Esophagus muscularis mucosa (tissue), 4 donors: Measurements from ENCODE around the gene SH3BP4. TPM values are rescaled to one million over a fixed set of nuclear protein-coding genes. Genes with fewer than 3 reads are reported as not detected.

Experiments used
- DNase-seq: peaks from one replicate; pipeline ENCODE4 v3.0.0-alpha.2; 2017; ENCODE audit errors: extremely low spot score
- H3K27ac ChIP-seq, 4 donors: fragments of 200-600 bp; sonication (generic); replicated peaks in 1 of 4; 1 replicate in 3 of 4; 2 replicates in 1 of 4; pipeline ENCODE4 v1.5.1; 2016 to 2019; ENCODE audit warnings: mild to moderate bottlenecking in 1 of 4
- H3K27me3 ChIP-seq, 4 donors: fragments of 200-600 bp; sonication (generic); one replicate each; pipeline versions ENCODE4 v1.5.1 to v1.6.0; 2016 to 2019
- H3K36me3 ChIP-seq, 4 donors: fragments of 200-600 bp; sonication (generic); one replicate each; pipeline ENCODE4 v1.5.1; 2016 to 2019
- H3K4me1 ChIP-seq, 4 donors: fragments of 200-600 bp; sonication (generic); one replicate each; pipeline ENCODE4 v1.5.1; 2016 to 2019
- H3K4me3 ChIP-seq, 4 donors: fragments of 200-600 bp; sonication (generic); 1 replicate in 2 of 4; 2 replicates in 2 of 4; pipeline ENCODE4 v1.5.1; 2016 to 2019; ENCODE audit warnings: mild to moderate bottlenecking in 4 of 4, moderate library complexity in 1 of 4
- H3K9me3 ChIP-seq, 4 donors: fragments of 200-600 bp; sonication (generic); 1 replicate in 3 of 4; 2 replicates in 1 of 4; pipeline ENCODE4 v1.5.1; 2016 to 2019
- EP300 ChIP-seq: sonication (generic); formaldehyde crosslinking; IDR thresholded peaks from one replicate; pipeline ENCODE4 v1.6.1; 2017; ENCODE audit warnings: antibody characterized with exemption
- POLR2A ChIP-seq: fragments of 450-650 bp; IDR thresholded peaks from one replicate; pipeline ENCODE4 v1.6.1; 2017; ENCODE audit warnings: antibody characterized with exemption, moderate library complexity, mild to moderate bottlenecking, low read depth
- POLR2AphosphoS5 ChIP-seq, 2 donors: sonication (generic); formaldehyde crosslinking; IDR thresholded peaks; one replicate each; pipeline ENCODE4 v1.6.1; 2017; ENCODE audit warnings: antibody characterized with exemption in 2 of 2
- WGBS: methylation state at CpG from one replicate; pipeline ENCODE4 v1.1.5; 2018; 5-methylcytosine and 5-hydroxymethylcytosine counted together
- intact Hi-C: fragments of 100-400 bp; cut with DNase I; formaldehyde crosslinking; loops from one replicate; pipeline ENCODE4 v1.15.1; 2023
- total RNA-seq, 4 donors: library from RNA; depleted of rRNA; stranded (reverse); fragments of >200 nt; gene quantifications; one replicate each; pipeline versions ENCODE4 v1.1.0 to v1.2.1, GENCODE V29; 2016
- TF ChIP-seq, protein P1 (sequence below), 3 experiments: fragments of 200-600 bp in 2 of 3; fragments of 450-650 bp in 1 of 3; sonication (generic) in 2 of 3; IDR thresholded peaks; one replicate each; pipeline ENCODE4 v1.5.1; 2017 to 2019; ENCODE audit warnings: antibody characterized with exemption in 3 of 3, mild to moderate bottlenecking in 2 of 3, moderate library complexity in 1 of 3

The SH3BP4 gene
- total RNA-seq, 4 donors from 2014 or later, result 25.3 to 63.1 (median 48.4) TPM

GRCh38 chr2:234992196-234992595 lies 40.4 kb downstream of the SH3BP4 start:
- Histone ChIP-seq H3K27ac (no peak overlapping the region), H3K9me3 (no peaks in the 10 kb centered on the region), H3K4me3 (no peak overlapping the region), H3K27me3 (no peaks in the 10 kb centered on the region), H3K36me3 (peaks cover 0 to 16% (median 8%) of the 10 kb centered on the region in 4 donors), H3K4me1 (peaks cover 19 to 72% (median 59%) of the 10 kb centered on the region in 4 donors)
- 74% methylated on average over 7 of the region's 10 CpGs for WGBS
- intact Hi-C loops, result no loop called here
- TF ChIP-seq POLR2A, result no peak
- no peak for TF ChIP-seq POLR2AphosphoS5 (IDR thresholded peaks at IDR 0.05)
- no peak for TF ChIP-seq EP300
- TF ChIP-seq, protein P1, sequence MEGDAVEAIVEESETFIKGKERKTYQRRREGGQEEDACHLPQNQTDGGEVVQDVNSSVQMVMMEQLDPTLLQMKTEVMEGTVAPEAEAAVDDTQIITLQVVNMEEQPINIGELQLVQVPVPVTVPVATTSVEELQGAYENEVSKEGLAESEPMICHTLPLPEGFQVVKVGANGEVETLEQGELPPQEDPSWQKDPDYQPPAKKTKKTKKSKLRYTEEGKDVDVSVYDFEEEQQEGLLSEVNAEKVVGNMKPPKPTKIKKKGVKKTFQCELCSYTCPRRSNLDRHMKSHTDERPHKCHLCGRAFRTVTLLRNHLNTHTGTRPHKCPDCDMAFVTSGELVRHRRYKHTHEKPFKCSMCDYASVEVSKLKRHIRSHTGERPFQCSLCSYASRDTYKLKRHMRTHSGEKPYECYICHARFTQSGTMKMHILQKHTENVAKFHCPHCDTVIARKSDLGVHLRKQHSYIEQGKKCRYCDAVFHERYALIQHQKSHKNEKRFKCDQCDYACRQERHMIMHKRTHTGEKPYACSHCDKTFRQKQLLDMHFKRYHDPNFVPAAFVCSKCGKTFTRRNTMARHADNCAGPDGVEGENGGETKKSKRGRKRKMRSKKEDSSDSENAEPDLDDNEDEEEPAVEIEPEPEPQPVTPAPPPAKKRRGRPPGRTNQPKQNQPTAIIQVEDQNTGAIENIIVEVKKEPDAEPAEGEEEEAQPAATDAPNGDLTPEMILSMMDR (IDR thresholded peaks at IDR 0.05), result no peak
- no peak for DNase-seq

DNA sequence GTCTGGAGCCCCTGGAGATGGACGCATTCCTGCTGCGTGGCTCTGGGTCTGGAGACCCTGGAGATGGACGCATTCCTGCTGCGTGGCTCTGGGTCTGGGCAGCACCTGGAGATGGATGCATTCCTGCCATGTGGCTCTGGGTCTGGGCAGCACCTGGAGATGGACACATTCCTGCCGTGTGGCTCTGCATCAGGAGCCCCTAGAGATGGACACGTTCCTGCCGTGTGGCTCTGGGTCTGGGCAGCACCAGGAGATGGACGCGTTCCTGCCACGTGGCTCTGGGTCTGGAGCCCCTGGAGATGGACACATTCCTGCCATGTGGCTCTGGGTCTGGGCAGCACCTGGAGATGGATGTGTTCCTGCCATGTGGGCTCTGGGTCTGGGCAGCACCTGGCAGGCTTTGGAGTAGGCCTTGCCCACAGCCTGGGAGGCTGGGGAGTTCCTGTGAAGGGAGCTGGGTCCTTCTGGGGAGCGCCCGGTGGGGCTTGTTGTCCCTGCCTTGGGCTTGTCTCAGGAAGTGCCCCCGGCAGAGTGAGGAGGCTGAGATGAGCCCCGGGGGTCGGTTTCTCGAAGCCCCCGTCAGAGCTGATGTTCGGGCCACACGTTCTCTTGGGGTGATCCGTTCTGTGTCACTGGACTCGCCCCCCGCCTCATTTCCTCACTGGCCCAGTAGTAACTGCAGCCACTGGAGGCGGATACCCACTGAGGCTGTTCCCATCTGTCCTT lies 41.0 kb downstream of the SH3BP4 start:
- no peak overlapping the region for H3K4me3 ChIP-seq
- DNase-seq, result no peak
- peaks cover 0 to 16% (median 8%) of the 10 kb centered on the region in 4 donors for H3K36me3 ChIP-seq
- H3K9me3 ChIP-seq, result no peaks in the 10 kb centered on the region
- 82% methylated on average over 7 of the region's 23 CpGs for WGBS
- TF ChIP-seq POLR2A (no peak), POLR2AphosphoS5 (IDR thresholded peaks at IDR 0.05) (no peak), EP300 (no peak)
- TF ChIP-seq, protein P1 (IDR thresholded peaks at IDR 0.05), result no peak
- H3K27me3 ChIP-seq, result no peaks in the 10 kb centered on the region
- peaks cover 19 to 72% (median 59%) of the 10 kb centered on the region in 4 donors for H3K4me1 ChIP-seq
- intact Hi-C loops, result no loop called here
- H3K27ac ChIP-seq, result no peak overlapping the region

GRCh38 chr2:234993541-234993981 lies 41.7 kb downstream of the SH3BP4 start:
- no peak for TF ChIP-seq POLR2AphosphoS5 (IDR thresholded peaks at IDR 0.05)
- TF ChIP-seq POLR2A, result no peak
- TF ChIP-seq, protein P1 (IDR thresholded peaks at IDR 0.05), result no peak
- no peak for TF ChIP-seq EP300
- Histone ChIP-seq H3K27ac (no peak overlapping the region), H3K36me3 (peaks cover 0 to 16% (median 8%) of the 10 kb centered on the region in 4 donors), H3K27me3 (no peaks in the 10 kb centered on the region), H3K9me3 (no peaks in the 10 kb centered on the region), H3K4me3 (no peak overlapping the region), H3K4me1 (peaks cover 19 to 67% (median 59%) of the 10 kb centered on the region in 4 donors)
- WGBS, result 90% methylated on average over 11 of the region's 11 CpGs
- no peak for DNase-seq
- intact Hi-C loops, result no loop called here

DNA sequence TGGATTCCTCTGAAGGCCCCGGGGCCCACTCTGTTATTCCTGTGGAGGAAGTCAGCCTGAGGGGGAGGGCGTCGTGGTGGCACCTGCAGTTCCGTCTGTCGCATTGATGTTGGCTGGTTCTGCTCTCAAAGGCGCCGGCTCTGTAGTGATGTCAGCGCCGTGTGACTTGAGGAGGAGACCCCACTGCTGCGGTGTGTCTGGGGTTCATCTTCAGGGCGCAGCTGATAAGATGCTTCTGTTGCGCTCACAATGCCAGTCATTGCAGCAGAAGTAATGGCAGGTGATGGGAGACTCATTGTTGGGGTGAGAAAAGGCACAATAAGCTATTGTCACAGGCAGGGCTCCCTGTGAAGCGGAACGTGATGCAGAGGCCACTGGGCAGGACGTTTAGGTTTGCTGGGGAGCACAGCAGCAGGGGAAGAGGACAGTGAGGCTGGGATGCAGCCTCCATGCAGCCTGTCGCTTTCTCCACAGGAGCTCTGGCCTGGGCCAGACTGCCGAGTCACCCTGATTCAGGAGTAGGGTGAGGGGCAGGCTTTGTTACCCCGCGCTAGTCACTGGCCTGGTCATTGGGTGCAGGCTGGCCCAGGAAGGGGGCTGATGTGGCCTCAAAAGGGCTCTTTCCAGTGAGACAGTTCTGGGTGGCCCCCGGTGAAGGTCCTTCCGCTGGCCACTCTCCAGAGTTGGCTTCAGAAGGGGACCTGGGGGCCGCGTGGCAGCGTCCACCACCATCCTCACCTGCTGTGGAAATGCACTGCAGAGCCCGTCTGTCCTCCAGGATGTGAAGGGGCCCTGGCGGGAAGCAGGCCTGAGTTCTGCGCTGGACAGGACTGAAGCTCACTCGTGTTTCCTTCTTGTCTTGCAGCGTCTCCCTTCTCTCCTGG lies 42.9 kb downstream of the SH3BP4 start:
- 91% methylated on average over 18 of the region's 29 CpGs for WGBS
- H3K4me1 ChIP-seq, result peaks cover 16 to 56% (median 51%) of the 10 kb centered on the region in 4 donors
- H3K4me3 ChIP-seq, result no peak overlapping the region
- H3K27ac ChIP-seq, result no peak overlapping the region
- no peaks in the 10 kb centered on the region for H3K27me3 ChIP-seq
- peaks cover 0 to 21% (median 8%) of the 10 kb centered on the region in 4 donors for H3K36me3 ChIP-seq
- no peak for DNase-seq
- intact Hi-C loops, result no loop called here
- no peaks in the 10 kb centered on the region for H3K9me3 ChIP-seq
- no peak for TF ChIP-seq POLR2A
- no peak for TF ChIP-seq POLR2AphosphoS5 (IDR thresholded peaks at IDR 0.05)
